NCI-H2196 treated with DMSO at 0.1 percent for 48 hours (cell line): ENCODE results near the gene SLC32A1.

Experiments used
- DNase-seq: peaks from one replicate; lab custom pipeline; 2025; ENCODE audit not compliant: unreplicated experiment; lab: John Stamatoyannopoulos, UW

The SLC32A1 gene

GRCh38 chr20:38751360-38751976, 27.2 kb downstream of the SLC32A1 start:
- DNase-seq, result no peak

GRCh38 chr20:38752029-38752428, 27.7 kb downstream of the SLC32A1 start:
- DNase-seq, result no peak

GRCh38 chr20:38754924-38755323, 30.6 kb downstream of the SLC32A1 start:
- no peak for DNase-seq

- no peak for DNase-seq
Measured at GRCh38 chr20:38755324-38755910, 31.1 kb downstream of the SLC32A1 start.

GRCh38 chr20:38757145-38757775, 33.0 kb downstream of the SLC32A1 start:
- DNase-seq, result no peak

- no peak for DNase-seq
Measured at GRCh38 chr20:38759106-38759505, 34.8 kb downstream of the SLC32A1 start.

- DNase-seq, result no peak
Measured at GRCh38 chr20:38760978-38761377, 36.7 kb downstream of the SLC32A1 start.

- DNase-seq, result no peak
Measured at GRCh38 chr20:38762174-38762573, 37.9 kb downstream of the SLC32A1 start.

- DNase-seq, result no peak
Measured at GRCh38 chr20:38763616-38764015, 39.3 kb downstream of the SLC32A1 start.

GRCh38 chr20:38764567-38765318, 40.5 kb downstream of the SLC32A1 start:
- no peak for DNase-seq

- no peak for DNase-seq
Measured at GRCh38 chr20:38766071-38766470, 41.8 kb downstream of the SLC32A1 start.

- no peak for DNase-seq
Measured at GRCh38 chr20:38769376-38770295, 45.4 kb downstream of the SLC32A1 start.

GRCh38 chr20:38770546-38770945, 46.3 kb downstream of the SLC32A1 start:
- no peak for DNase-seq

GRCh38 chr20:38770970-38771369, 46.7 kb downstream of the SLC32A1 start:
- DNase-seq, result no peak

- no peak for DNase-seq
Measured at GRCh38 chr20:38771621-38772020, 47.3 kb downstream of the SLC32A1 start.

GRCh38 chr20:38774167-38774566, 49.9 kb downstream of the SLC32A1 start:
- no peak for DNase-seq

GRCh38 chr20:38776363-38776762, 52.1 kb downstream of the SLC32A1 start:
- no peak for DNase-seq
